Measurements from ENCODE around the gene HAUS8. TPM values are rescaled to one million over a fixed set of nuclear protein-coding genes. Genes with fewer than 3 reads are reported as not detected.
"Not testable (repeated sequence)": the region's sequence is repeated elsewhere in the genome, so short reads cannot be mapped to it uniquely, and the experiment has no call there.

Gene HAUS8
- total and polyA plus RNA-seq, 2 experiments from 2014 or later: 11.5 to 14.2 TPM

DNA sequence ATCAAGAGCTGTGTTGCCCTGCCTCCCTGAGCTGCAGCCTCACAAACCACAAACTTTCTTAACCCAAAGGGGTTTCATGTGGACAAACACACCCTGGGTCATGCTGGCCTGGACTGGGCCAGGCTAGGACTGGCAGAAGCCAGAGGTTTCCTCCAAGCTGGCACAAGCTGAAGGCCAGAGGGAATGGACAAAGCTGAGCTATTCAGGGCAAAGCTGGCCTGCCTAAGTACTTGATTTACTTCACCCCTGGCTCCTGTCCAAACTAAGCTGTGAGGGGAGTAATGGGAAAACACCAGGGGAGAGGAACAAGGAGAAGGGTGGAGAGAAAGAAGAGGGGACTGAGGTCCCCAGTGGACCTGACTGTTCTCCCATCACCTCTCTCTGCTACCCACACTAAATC, 54.9 kb downstream of the HAUS8 start:
- H3K36me3 ChIP-seq: no peaks in the 10 kb centered on the region
- no peak overlapping the region for H3K4me3 ChIP-seq
- TF ChIP-seq CTCF (IDR thresholded peaks at IDR 0.05; ENCODE audit: low read depth, low read length): no peak
- no peaks in the 10 kb centered on the region for H3K4me1 ChIP-seq (ENCODE audit: low read depth)
- peak; percentile 5 to 16 for DNase-seq (ENCODE audit: low read depth in 1 of 2, low spot score in 1 of 2)
- H3K9me3 ChIP-seq (ENCODE audit: low read depth): no peaks in the 10 kb centered on the region
- H3K27me3 ChIP-seq: no peaks in the 10 kb centered on the region
- H3K27ac ChIP-seq: no peak overlapping the region

DNA sequence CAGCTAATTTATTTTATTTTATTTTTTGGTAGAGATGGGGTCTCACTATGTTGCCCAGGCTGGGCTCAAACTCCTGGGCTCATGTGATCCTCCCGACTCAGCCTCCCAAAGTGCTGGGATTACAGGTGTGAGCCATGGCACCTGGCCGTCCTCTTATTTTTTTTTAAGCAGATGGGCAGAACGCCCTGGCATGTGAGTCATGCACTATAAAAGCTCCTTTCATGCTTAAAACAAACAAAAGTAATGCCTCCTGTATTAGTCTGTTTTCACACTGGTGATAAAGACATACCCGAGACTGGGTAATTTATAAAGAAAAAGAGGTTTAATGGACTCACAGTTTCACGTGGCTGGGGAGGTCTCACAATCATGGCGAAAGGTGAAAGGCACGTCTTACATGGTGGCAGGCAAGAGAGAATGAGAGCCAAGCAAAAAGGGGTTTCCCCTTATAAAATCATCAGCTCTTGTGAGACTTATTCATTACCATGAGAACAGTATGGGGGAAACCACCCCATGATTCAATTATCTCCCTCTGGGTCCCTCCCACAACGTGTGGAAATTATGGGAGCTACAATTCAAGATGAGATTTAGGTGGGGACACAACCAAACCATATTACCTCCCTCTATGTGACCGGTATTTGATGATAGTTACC, 60.9 kb downstream of the HAUS8 start:
- not testable (repeated sequence) for DNase-seq (ENCODE audit: low read depth in 1 of 2, low spot score in 1 of 2); H3K4me1 ChIP-seq (ENCODE audit: low read depth); H3K36me3 ChIP-seq; H3K27me3 ChIP-seq; H3K9me3 ChIP-seq (ENCODE audit: low read depth); H3K27ac ChIP-seq; H3K4me3 ChIP-seq

DNA sequence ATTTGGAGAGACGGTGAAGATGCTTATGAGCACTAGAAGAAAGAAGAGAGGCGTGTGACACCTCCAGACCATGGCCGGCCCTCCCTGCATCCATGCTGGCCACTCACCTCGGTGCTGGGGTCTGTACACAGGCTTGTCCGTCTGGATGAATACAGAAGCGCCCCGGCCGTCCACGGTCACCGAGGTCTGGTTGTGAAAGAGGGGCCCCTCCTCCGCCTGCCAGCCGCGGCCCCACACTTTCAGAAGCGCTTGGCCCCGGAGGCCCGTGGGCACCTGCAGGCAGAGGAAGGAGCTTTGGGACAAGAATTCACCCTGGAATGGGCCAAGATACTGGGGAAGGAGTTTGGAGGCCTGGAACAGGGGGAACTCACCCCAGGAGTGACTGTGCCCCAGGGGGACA, 63.8 kb downstream of the HAUS8 start:
- Histone ChIP-seq H3K4me3 (no peak overlapping the region), H3K27ac (no peak overlapping the region), H3K27me3 (no peaks in the 10 kb centered on the region), H3K9me3 (ENCODE audit: low read depth) (no peaks in the 10 kb centered on the region), H3K36me3 (no peaks in the 10 kb centered on the region), H3K4me1 (ENCODE audit: low read depth) (no peaks in the 10 kb centered on the region)
- TF ChIP-seq CTCF (IDR thresholded peaks at IDR 0.05; ENCODE audit: low read depth, low read length): no peak
- DNase-seq (ENCODE audit: low read depth in 1 of 2, low spot score in 1 of 2): no peak

- no peak overlapping the region for H3K4me3 ChIP-seq
- H3K27me3 ChIP-seq: no peaks in the 10 kb centered on the region
- no peak for TF ChIP-seq CTCF (IDR thresholded peaks at IDR 0.05; ENCODE audit: low read depth, low read length)
- no peaks in the 10 kb centered on the region for H3K36me3 ChIP-seq
- no peaks in the 10 kb centered on the region for H3K4me1 ChIP-seq (ENCODE audit: low read depth)
- no peak for DNase-seq (ENCODE audit: low read depth in 1 of 2, low spot score in 1 of 2)
- H3K9me3 ChIP-seq (ENCODE audit: low read depth): no peaks in the 10 kb centered on the region
- H3K27ac ChIP-seq: no peak overlapping the region
Observed at GRCh38 chr19:17006579-17006978, 68.7 kb downstream of the HAUS8 start.

GRCh38 chr19:17005000-17005399, 70.3 kb downstream of the HAUS8 start:
- no peak for TF ChIP-seq CTCF (IDR thresholded peaks at IDR 0.05; ENCODE audit: low read depth, low read length)
- Histone ChIP-seq H3K4me3 (no peak overlapping the region), H3K36me3 (no peaks in the 10 kb centered on the region), H3K27me3 (no peaks in the 10 kb centered on the region), H3K9me3 (ENCODE audit: low read depth) (no peaks in the 10 kb centered on the region), H3K27ac (no peak overlapping the region), H3K4me1 (ENCODE audit: low read depth) (no peaks in the 10 kb centered on the region)
- no peak for DNase-seq (ENCODE audit: low read depth in 1 of 2, low spot score in 1 of 2)

- DNase-seq (ENCODE audit: low read depth in 1 of 2, low spot score in 1 of 2): no peak
- Histone ChIP-seq H3K27me3 (no peaks in the 10 kb centered on the region), H3K27ac (no peak overlapping the region), H3K9me3 (ENCODE audit: low read depth) (no peaks in the 10 kb centered on the region), H3K4me1 (ENCODE audit: low read depth) (no peaks in the 10 kb centered on the region), H3K36me3 (no peaks in the 10 kb centered on the region), H3K4me3 (no peak overlapping the region)
- no peak for TF ChIP-seq CTCF (IDR thresholded peaks at IDR 0.05; ENCODE audit: low read depth, low read length)
Observed at GRCh38 chr19:17004386-17004785, 70.9 kb downstream of the HAUS8 start.
